Endothelial cell of umbilical vein (primary cell): ENCODE data around the gene BCL11A. TPM values are rescaled to one million over a fixed set of nuclear protein-coding genes. Genes with fewer than 3 reads are reported as not detected.

Source experiments
- BruUV-seq: library from RNA; stranded (reverse); fragments of 400-500 nt; replicated peaks from 2 replicates; lab custom pipeline; 2021; lab: Mats Ljungman, UMichigan
- CTCF ChIA-PET: fragments of 300-600, 350-600 bp; sonication (Branson Sonifier 250); formaldehyde crosslinking; loops from one replicate; lab custom pipeline; 2021; ENCODE audit warnings: antibody characterized with exemption, inconsistent platforms; lab: Charles Lee
- POLR2A ChIA-PET: fragments of 300-600, 350-600 bp; sonication (Branson Sonifier 250); formaldehyde crosslinking; loops from one replicate; lab custom pipeline; 2021; ENCODE audit warnings: antibody characterized with exemption, inconsistent platforms; lab: Charles Lee
- DNase-seq: peaks from one replicate; pipeline ENCODE4 v3.0.0-alpha.2; 2011; ENCODE audit warnings: low read depth, low spot score
- FAIRE-seq: peaks from 2 replicates; lab custom pipeline; 2011; peaks lifted over from hg19 to GRCh38; lab: Jason Lieb, UNC
- H2AFZ ChIP-seq: 2 replicates; pipeline ENCODE4 v1.6.0; 2012; ENCODE audit warnings: low read depth, low read length, control low read depth, inconsistent platforms
- H3K27ac ChIP-seq: 2 replicates; pipeline ENCODE4 v1.5.1; 2011; ENCODE audit warnings: low read depth, mild to moderate bottlenecking, control low read depth, low read length, moderate library complexity; ENCODE audit not compliant: insufficient read depth
- H3K27me3 ChIP-seq, 2 experiments: 2 replicates each; pipeline versions ENCODE4 v1.6.0 to v1.6.1; 2011; ENCODE audit warnings: low read length in 2 of 2, mixed read lengths in 1 of 2; ENCODE audit not compliant: control insufficient read depth in 2 of 2, insufficient read depth in 2 of 2
- H3K36me3 ChIP-seq, 2 experiments: 2 replicates in 1 of 2; 3 replicates in 1 of 2; pipeline ENCODE4 v1.5.1; 2011; ENCODE audit warnings: low read length in 2 of 2, mild to moderate bottlenecking in 1 of 2, moderate library complexity in 1 of 2; ENCODE audit not compliant: control insufficient read depth in 2 of 2, insufficient read depth in 2 of 2; ENCODE audit errors: extremely low read depth in 1 of 2
- H3K4me1 ChIP-seq: 3 replicates; pipeline ENCODE4 v1.5.1; 2011; ENCODE audit warnings: mild to moderate bottlenecking, low read length; ENCODE audit not compliant: control insufficient read depth, insufficient read depth; ENCODE audit errors: extremely low read depth
- H3K4me2 ChIP-seq: 2 replicates; pipeline ENCODE4 v1.6.1; 2011; ENCODE audit warnings: low read length, control low read depth, mixed read lengths; ENCODE audit not compliant: insufficient read depth
- H3K4me3 ChIP-seq, 3 experiments: fragments of 200-600 bp in 1 of 3; sonication (generic), shearing (Covaris generic) in 1 of 3; replicated peaks in 1 of 3; 2 replicates each; pipeline ENCODE4 v1.5.1; 2011 to 2016; ENCODE audit warnings: control low read depth in 3 of 3, low read length in 3 of 3, mild to moderate bottlenecking in 2 of 3, inconsistent platforms in 1 of 3, low read depth in 1 of 3, moderate library complexity in 1 of 3; ENCODE audit not compliant: insufficient read depth in 1 of 3
- H3K79me2 ChIP-seq: 2 replicates; pipeline ENCODE4 v1.6.0; 2012; ENCODE audit warnings: low read length, inconsistent platforms; ENCODE audit not compliant: control insufficient read depth, insufficient read depth
- H3K9ac ChIP-seq: replicated peaks from 2 replicates; pipeline ENCODE3; 2011; ENCODE audit warnings: low read length, control low read depth; ENCODE audit not compliant: insufficient read depth; ENCODE audit errors: extremely low read depth
- H3K9me1 ChIP-seq: replicated peaks from 3 replicates; pipeline ENCODE4 v1.6.0; 2011; ENCODE audit warnings: mild to moderate bottlenecking, low read length; ENCODE audit not compliant: control insufficient read depth, insufficient read depth; ENCODE audit errors: extremely low read depth
- H3K9me3 ChIP-seq: replicated peaks from 2 replicates; pipeline ENCODE4 v1.5.1; 2012; ENCODE audit warnings: low read length, inconsistent platforms; ENCODE audit not compliant: control insufficient read depth, insufficient read depth
- H4K20me1 ChIP-seq: replicated peaks from 2 replicates; pipeline ENCODE3; 2011; ENCODE audit warnings: mild to moderate bottlenecking, low read length; ENCODE audit not compliant: control insufficient read depth, insufficient read depth; ENCODE audit errors: extremely low read depth
- JUN ChIP-seq: IDR thresholded peaks from 2 replicates; pipeline ENCODE4 v1.6.1; 2011; ENCODE audit warnings: borderline replicate concordance, low read depth; ENCODE audit not compliant: insufficient read length, insufficient read depth
- dilution Hi-C: fragments of 300-500 bp; cut with MboI; formaldehyde crosslinking; loops from one replicate; pipeline ENCODE4 v1.15.0; 2019; ENCODE audit warnings: low sequenced_read_pairs; ENCODE audit not compliant: extremely low pct_ligation_motif_present
- intact Hi-C: fragments of 100-400 bp; cut with micrococcal nuclease; formaldehyde crosslinking; loops from one replicate; pipeline ENCODE4 v1.10.0; 2022
- polyA plus RNA-seq, 4 experiments: library from polyadenylated mRNA; depleted of rRNA in 3 of 4; stranded (reverse) in 3 of 4; unstranded in 1 of 4; fragments of >200 nt; gene quantifications; 2 replicates each; pipeline versions ENCODE4 v1.2.1 to v1.2.3, GENCODE V29; 2011 to 2012; ENCODE audit warnings: missing spikeins in 1 of 4
- total RNA-seq: library from RNA; stranded (reverse); gene quantifications from 2 replicates; pipeline ENCODE4 v1.2.3, GENCODE V29; 2021
- TF ChIP-seq, protein P1 (sequence below): IDR thresholded peaks from 2 replicates; pipeline ENCODE4 v1.6.1; 2011; ENCODE audit not compliant: insufficient read depth, insufficient read length
- TF ChIP-seq, protein P2 (sequence below), 2 donors: IDR thresholded peaks; 1 replicate in 1 of 2; 2 replicates in 1 of 2; pipeline ENCODE4 v1.5.1; 2011; ENCODE audit warnings: low read length in 2 of 2, mild to moderate bottlenecking in 2 of 2, moderate library complexity in 2 of 2, control low read depth in 1 of 2, inconsistent platforms in 1 of 2, low read depth in 1 of 2; ENCODE audit not compliant: insufficient read depth in 1 of 2; ENCODE audit errors: extremely low read depth in 1 of 2

The BCL11A gene
- total and polyA plus RNA-seq, 2 donors (not counting 3 experiments of a cell fraction or from before 2014, with no cell fraction given): 0.12 to 0.88 TPM

DNA sequence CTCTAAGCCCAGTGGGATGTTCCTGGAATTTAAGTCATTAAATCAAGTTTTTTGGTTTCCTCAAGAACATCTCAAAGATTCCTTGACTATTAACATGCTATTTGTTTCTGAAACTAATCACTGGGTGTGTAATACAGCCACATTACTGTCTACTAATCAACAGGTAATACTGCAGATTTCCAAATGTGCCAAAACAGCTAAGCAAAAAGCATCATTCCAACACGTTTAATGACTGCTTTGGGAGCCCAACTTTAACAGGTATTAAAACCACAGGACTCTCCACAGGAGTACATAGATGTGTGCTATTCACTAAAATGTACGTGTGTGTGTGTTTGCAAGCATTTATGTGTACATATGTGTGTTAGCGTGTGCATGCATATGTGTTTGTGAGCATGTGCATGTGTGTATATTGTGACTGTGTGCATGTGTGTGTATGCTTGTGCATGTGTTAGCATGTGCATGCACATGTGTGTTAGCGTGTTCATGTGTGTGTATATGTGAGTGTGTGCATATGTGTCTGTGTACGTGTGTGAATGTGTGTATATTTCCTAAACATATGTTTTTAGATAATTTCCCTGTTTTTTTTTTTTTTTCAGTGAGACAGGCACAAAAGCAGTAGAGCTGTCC lies 80.7 kb downstream of the BCL11A start:
- no peaks in the 10 kb centered on the region for H3K79me2 ChIP-seq
- no peak overlapping the region for H2AFZ ChIP-seq
- no peaks in the 10 kb centered on the region for H4K20me1 ChIP-seq
- H3K4me3 ChIP-seq: no peak overlapping the region
- no peak for DNase-seq
- dilution Hi-C loops (no loop called here), intact Hi-C loops (no loop called here)
- ChIA-PET POLR2A (no interaction called here), CTCF (no interaction called here)
- no peaks in the 10 kb centered on the region for H3K4me1 ChIP-seq
- BruUV-seq: no TSS peak
- no peak for TF ChIP-seq JUN
- TF ChIP-seq, protein P1, sequence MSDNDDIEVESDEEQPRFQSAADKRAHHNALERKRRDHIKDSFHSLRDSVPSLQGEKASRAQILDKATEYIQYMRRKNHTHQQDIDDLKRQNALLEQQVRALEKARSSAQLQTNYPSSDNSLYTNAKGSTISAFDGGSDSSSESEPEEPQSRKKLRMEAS: peak; percentile 56
- H3K9me3 ChIP-seq: no peaks in the 10 kb centered on the region
- no peaks in the 10 kb centered on the region for H3K27me3 ChIP-seq
- H3K4me2 ChIP-seq: no peak overlapping the region
- no peak for FAIRE-seq
- no peaks in the 10 kb centered on the region for H3K36me3 ChIP-seq
- H3K27ac ChIP-seq: no peak overlapping the region
- no peaks in the 10 kb centered on the region for H3K9me1 ChIP-seq
- H3K9ac ChIP-seq: no peak overlapping the region

DNA sequence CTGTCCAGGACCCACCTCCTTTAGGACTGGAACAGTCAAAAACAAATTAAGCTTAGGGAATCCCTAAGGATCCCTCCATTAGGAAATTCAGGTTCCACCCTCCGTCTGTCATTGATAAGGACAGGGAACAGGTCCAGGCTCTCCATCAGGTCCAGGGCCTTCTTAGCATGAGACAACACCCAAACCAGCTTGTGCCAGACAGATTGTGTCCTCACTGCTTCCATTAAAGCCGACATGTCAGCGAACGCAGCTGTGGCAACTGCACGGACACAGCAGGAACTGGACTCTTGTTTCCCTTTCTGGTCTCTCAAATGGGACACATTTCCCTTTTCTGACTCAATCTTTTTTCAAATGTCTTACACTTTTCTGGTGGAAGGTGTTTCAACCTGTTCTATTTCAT lies 81.4 kb downstream of the BCL11A start:
- FAIRE-seq (no peak), DNase-seq (no peak)
- Histone ChIP-seq H3K27me3 (no peaks in the 10 kb centered on the region), H2AFZ (no peak overlapping the region), H3K4me3 (no peak overlapping the region), H3K27ac (no peak overlapping the region), H3K9ac (no peak overlapping the region), H3K4me2 (no peak overlapping the region), H3K9me1 (no peaks in the 10 kb centered on the region), H3K9me3 (no peaks in the 10 kb centered on the region), H3K79me2 (no peaks in the 10 kb centered on the region), H3K4me1 (no peaks in the 10 kb centered on the region), H3K36me3 (no peaks in the 10 kb centered on the region), H4K20me1 (no peaks in the 10 kb centered on the region)
- TF ChIP-seq, protein P2, sequence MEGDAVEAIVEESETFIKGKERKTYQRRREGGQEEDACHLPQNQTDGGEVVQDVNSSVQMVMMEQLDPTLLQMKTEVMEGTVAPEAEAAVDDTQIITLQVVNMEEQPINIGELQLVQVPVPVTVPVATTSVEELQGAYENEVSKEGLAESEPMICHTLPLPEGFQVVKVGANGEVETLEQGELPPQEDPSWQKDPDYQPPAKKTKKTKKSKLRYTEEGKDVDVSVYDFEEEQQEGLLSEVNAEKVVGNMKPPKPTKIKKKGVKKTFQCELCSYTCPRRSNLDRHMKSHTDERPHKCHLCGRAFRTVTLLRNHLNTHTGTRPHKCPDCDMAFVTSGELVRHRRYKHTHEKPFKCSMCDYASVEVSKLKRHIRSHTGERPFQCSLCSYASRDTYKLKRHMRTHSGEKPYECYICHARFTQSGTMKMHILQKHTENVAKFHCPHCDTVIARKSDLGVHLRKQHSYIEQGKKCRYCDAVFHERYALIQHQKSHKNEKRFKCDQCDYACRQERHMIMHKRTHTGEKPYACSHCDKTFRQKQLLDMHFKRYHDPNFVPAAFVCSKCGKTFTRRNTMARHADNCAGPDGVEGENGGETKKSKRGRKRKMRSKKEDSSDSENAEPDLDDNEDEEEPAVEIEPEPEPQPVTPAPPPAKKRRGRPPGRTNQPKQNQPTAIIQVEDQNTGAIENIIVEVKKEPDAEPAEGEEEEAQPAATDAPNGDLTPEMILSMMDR (IDR thresholded peaks at IDR 0.05; ENCODE audit: extremely low read depth in 1 of 2, insufficient read depth in 1 of 2, low read depth in 1 of 2, low read length in 2 of 2): no peak
- dilution Hi-C loops (no loop called here), intact Hi-C loops (no loop called here)
- POLR2A ChIA-PET: no interaction called here
- CTCF ChIA-PET: no interaction called here
- no TSS peak for BruUV-seq
